ENCODE data around the gene FNDC1. TPM values are rescaled to one million over a fixed set of nuclear protein-coding genes. Genes with fewer than 3 reads are reported as not detected.

The FNDC1 gene
- total RNA-seq, 1 donor from 2014 or later = 0.49 TPM

DNA sequence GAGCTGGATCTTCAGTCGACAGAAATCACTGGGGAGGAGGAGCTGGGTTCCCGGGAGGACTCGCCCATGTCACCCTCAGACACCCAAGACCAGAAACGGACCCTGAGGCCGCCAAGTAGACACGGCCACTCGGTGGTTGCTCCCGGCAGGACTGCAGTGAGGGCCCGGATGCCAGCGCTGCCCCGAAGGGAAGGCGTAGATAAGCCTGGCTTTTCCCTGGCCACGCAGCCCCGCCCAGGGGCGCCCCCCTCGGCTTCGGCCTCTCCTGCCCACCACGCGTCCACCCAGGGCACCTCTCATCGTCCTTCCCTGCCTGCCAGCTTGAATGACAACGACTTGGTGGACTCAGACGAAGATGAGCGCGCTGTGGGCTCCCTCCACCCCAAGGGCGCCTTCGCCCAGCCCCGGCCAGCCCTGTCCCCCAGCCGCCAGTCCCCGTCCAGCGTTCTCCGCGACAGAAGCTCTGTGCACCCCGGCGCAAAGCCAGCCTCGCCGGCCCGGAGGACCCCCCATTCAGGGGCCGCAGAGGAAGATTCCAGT, 63.0 kb downstream of the FNDC1 start:
- Histone ChIP-seq H3K27ac (no peak overlapping the region), H3K36me3 (no peaks in the 10 kb centered on the region), H3K27me3 (no peaks in the 10 kb centered on the region), H3K4me3 (no peak overlapping the region), H3K9me3 (no peaks in the 10 kb centered on the region), H3K4me1 (no peaks in the 10 kb centered on the region)
- intact Hi-C loops (cut with DNase I) = no loop called here
- TF ChIP-seq POLR2AphosphoS5 (IDR thresholded peaks at IDR 0.05; ENCODE audit: insufficient read depth in 1 of 2, low read depth in 1 of 2) (no peak), POLR2A (IDR thresholded peaks at IDR 0.05) (no peak)
- TF ChIP-seq, protein P1, sequence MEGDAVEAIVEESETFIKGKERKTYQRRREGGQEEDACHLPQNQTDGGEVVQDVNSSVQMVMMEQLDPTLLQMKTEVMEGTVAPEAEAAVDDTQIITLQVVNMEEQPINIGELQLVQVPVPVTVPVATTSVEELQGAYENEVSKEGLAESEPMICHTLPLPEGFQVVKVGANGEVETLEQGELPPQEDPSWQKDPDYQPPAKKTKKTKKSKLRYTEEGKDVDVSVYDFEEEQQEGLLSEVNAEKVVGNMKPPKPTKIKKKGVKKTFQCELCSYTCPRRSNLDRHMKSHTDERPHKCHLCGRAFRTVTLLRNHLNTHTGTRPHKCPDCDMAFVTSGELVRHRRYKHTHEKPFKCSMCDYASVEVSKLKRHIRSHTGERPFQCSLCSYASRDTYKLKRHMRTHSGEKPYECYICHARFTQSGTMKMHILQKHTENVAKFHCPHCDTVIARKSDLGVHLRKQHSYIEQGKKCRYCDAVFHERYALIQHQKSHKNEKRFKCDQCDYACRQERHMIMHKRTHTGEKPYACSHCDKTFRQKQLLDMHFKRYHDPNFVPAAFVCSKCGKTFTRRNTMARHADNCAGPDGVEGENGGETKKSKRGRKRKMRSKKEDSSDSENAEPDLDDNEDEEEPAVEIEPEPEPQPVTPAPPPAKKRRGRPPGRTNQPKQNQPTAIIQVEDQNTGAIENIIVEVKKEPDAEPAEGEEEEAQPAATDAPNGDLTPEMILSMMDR (IDR thresholded peaks at IDR 0.05) = no peak
- no peak for DNase-seq (ENCODE audit: extremely low spot score in 2 of 2)

DNA sequence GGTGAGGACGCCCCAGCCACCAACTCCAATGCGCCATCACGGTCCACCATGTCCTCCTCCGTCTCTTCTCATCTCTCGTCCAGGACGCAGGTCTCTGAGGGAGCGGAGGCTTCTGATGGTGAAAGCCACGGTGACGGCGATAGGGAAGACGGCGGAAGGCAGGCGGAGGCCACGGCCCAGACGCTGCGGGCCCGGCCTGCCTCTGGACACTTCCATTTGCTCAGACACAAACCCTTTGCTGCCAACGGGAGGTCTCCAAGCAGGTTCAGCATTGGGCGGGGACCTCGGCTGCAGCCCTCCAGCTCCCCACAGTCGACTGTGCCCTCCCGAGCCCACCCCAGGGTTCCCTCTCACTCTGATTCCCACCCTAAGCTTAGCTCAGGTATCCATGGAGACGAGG, 63.6 kb downstream of the FNDC1 start:
- no peaks in the 10 kb centered on the region for H3K9me3 ChIP-seq
- no peaks in the 10 kb centered on the region for H3K36me3 ChIP-seq
- H3K27ac ChIP-seq = no peak overlapping the region

DNA sequence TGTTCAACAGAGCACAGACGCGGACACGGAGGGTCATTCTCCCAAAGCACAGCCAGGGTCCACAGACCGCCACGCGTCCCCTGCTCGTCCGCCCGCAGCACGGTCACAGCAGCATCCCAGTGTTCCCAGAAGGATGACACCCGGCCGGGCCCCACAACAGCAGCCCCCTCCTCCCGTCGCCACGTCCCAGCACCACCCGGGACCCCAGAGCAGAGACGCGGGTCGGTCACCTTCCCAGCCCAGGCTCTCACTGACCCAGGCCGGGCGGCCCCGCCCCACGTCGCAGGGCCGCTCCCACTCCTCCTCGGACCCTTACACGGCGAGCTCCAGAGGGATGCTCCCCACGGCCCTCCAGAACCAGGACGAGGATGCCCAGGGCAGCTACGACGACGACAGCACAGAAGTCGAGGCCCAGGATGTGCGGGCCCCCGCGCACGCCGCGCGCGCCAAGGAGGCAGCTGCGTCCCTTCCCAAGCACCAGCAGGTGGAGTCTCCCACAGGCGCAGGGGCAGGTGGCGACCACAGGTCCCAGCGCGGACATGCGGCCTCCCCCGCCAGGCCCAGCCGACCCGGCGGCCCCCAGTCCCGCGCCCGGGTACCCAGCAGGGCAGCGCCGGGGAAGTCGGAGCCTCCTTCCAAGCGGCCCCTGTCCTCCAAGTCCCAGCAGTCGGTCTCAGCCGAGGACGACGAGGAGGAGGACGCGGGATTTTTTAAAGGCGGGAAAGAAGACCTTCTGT, 64.3 kb downstream of the FNDC1 start:
- TF ChIP-seq, protein P1 (IDR thresholded peaks at IDR 0.05) = no peak
- TF ChIP-seq POLR2AphosphoS5 (IDR thresholded peaks at IDR 0.05; ENCODE audit: insufficient read depth in 1 of 2, low read depth in 1 of 2) (no peak), POLR2A (IDR thresholded peaks at IDR 0.05) (no peak)
- Histone ChIP-seq H3K4me1 (no peaks in the 10 kb centered on the region), H3K9me3 (no peaks in the 10 kb centered on the region), H3K36me3 (no peaks in the 10 kb centered on the region), H3K4me3 (peak overlapping the region in 1 of 2 donors; percentile 16), H3K27ac (no peak overlapping the region), H3K27me3 (no peaks in the 10 kb centered on the region)
- intact Hi-C loops (cut with DNase I) = no loop called here
- no peak for DNase-seq (ENCODE audit: extremely low spot score in 2 of 2)

More for the DNA sequence above, 63.6 kb downstream of the FNDC1 start:
- H3K4me3 ChIP-seq = no peak overlapping the region
- no peaks in the 10 kb centered on the region for H3K27me3 ChIP-seq
- intact Hi-C loops (cut with DNase I) = no loop called here
- TF ChIP-seq, protein P1 (IDR thresholded peaks at IDR 0.05) = no peak
- no peak for TF ChIP-seq POLR2A (IDR thresholded peaks at IDR 0.05)
- no peak for TF ChIP-seq POLR2AphosphoS5 (IDR thresholded peaks at IDR 0.05; ENCODE audit: insufficient read depth in 1 of 2, low read depth in 1 of 2)
- no peaks in the 10 kb centered on the region for H3K4me1 ChIP-seq
- DNase-seq (ENCODE audit: extremely low spot score in 2 of 2) = no peak

DNA sequence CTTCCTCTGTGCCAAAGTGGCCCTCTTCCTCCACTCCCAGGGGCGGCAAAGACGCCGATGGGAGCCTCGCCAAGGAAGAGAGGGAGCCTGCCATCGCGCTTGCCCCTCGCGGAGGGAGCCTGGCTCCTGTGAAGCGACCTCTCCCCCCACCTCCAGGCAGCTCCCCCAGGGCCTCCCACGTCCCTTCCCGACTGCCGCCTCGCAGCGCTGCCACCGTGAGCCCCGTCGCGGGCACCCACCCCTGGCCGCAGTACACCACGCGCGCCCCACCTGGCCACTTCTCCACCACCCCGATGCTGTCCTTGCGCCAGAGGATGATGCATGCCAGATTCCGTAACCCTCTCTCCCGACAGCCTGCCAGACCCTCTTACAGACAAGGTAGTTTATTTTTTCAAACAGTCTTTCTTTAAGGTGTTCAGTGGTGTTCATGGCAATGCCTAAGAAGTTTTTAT, 64.9 kb downstream of the FNDC1 start:
- no peak for DNase-seq (ENCODE audit: extremely low spot score in 2 of 2)
- Histone ChIP-seq H3K27ac (no peak overlapping the region), H3K9me3 (no peaks in the 10 kb centered on the region), H3K4me3 (peak overlapping the region in 1 of 2 donors; percentile 16), H3K4me1 (no peaks in the 10 kb centered on the region), H3K27me3 (no peaks in the 10 kb centered on the region), H3K36me3 (no peaks in the 10 kb centered on the region)
- intact Hi-C loops (cut with DNase I) = no loop called here
- TF ChIP-seq POLR2A (IDR thresholded peaks at IDR 0.05) = no peak
- no peak for TF ChIP-seq POLR2AphosphoS5 (IDR thresholded peaks at IDR 0.05; ENCODE audit: insufficient read depth in 1 of 2, low read depth in 1 of 2)
- TF ChIP-seq, protein P1 (IDR thresholded peaks at IDR 0.05) = no peak
